HG03439 (cell line): ENCODE measurements around the gene AP4S1.
"Not testable (repeated sequence)": the region's sequence is repeated elsewhere in the genome, so short reads cannot be mapped to it uniquely, and the experiment has no call there.

ENCODE experiments used
- ATAC-seq: cut with Tn5 transposase; IDR thresholded peaks from one replicate; pipeline ENCODE4 v1.9.1; 2021; ENCODE audit warnings: mild to moderate bottlenecking, moderate library complexity; ENCODE audit not compliant: unreplicated experiment

Gene AP4S1

DNA sequence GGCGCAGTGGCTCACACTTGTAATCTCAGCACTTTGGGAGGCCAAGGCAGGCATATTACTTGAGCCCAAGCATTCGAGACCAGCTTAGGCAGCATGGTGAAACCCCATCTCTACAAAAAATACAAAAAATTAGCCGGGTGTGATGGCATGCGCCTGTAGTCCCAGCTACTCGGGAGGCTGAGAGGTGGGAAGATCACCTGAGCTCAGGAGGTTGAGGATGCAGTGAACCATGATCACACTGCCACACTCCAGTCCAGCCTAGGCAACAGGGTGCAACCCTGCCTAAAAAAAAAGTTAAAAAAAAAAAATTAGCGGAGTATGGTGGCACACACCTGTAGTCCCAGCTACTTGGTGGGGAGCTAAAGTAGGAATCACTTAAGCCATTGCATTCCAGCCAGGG lies 21.4 kb upstream of the AP4S1 start:
- ATAC-seq = not testable (repeated sequence)

DNA sequence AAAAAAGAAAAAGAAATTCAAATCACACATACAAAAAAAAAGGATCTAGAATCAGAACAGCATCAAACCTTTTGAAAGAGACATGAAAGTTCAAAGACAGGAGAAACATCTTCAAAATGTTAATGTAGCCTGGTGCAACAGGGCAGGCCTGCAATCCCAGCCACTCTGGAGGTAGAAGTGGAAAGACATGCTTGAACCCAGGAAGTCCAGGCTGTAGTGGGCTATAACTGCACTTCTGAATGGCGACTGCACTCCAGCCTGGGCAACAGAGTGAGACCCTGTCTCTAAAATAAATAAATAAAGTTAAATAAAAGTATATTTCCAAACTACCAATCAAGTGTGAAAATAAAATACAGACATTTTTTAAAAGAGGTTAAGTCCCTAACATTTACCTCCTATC lies 18.7 kb upstream of the AP4S1 start:
- ATAC-seq = no peak

DNA sequence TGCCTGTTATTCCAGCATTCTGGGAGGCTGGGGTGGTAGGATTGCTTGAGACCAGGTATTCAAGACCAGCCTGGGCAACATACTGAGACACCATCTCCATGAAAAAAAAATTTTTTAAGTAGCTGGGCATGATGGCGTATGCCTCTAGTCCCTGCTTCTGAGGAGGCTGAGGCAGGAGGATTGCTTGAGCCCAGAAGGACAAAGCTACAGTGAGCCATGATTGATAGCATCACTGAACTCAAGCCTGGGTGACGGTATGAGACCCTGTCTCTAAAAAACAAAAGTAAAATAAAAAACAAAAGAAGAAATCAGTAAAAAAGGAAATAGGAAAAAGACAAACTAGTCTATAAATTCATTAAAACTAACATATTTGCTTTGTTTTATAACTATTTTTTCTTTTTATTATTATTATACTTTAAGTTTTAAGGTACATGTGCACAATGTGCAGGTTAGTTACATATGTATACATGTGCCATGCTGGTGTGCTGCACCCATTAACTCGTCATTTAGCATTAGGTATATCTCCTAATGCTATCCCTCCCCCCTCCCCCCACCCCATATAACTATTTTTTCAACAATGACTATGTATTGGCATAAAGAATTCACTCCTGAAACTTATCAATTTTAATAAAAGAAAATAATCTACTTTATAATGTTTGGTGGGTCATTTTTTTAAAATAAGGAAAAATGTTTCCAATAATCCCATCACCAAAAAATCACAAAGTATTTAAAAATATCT lies 15.4 kb upstream of the AP4S1 start:
- ATAC-seq = no peak

DNA sequence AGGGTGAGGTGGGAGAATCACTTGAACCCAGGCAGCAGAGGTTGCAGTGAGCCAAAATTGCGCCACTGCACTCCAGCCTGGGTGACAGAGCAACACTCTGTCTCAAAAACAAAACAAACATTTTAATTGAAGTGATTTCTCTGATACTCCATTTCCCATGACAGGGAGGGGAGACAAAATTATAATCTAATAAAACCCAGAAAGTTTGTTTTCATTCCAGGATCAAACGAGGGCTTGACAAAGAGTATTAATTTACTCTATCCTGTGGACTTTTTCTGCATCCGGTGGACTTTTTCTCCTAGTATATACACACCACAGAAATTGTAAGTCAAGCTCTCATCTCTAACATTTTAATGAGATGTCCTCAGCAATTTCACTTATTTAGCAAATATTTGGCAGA lies 14.5 kb upstream of the AP4S1 start:
- no peak for ATAC-seq

DNA sequence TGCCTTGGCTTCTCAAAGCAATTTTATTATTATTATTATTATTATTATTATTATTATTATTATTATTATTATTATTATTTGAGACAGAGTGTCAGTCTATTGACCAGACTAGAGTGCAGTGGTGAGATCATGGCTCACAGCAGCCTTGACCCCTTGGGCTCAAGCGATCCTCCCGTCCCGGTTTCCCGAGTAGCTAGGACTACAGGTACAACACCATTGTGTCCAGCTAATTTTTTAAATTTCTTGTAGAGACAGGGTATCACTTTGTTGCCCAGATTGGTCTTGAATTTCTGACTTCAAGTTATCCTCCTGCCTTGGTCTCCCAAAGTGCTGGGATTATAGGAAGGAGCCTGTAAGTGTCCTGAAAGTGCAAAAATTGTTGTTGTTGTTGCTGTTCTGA lies 11.6 kb upstream of the AP4S1 start:
- no peak for ATAC-seq

DNA sequence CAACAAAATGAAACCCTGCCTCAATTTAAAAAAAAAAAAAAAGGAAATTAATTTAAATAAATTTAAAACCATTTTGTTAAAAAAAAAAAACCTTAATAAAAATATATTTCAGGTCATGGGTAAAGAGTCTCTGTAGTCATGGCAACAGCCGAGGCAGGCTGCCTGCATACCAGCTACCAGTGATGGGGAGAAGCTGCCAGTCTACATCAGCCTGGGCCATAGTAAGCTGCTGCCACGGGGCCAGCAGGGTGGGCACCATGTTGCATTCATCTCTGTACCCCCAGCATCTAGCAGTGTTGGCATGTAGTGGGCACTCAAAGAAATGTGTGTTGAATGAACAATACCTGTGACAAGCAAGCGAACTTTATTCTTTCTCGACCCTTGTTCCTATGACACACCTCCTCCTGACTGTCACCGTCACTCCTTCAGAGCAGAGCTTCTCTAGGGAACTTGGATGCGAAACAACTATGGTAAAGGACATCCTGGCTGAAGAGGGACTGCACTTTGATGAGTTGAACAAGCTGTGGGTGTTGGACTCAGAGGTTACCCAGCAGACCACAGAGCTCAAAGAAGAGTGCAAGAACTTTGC lies 7.3 kb upstream of the AP4S1 start:
- no peak for ATAC-seq

DNA sequence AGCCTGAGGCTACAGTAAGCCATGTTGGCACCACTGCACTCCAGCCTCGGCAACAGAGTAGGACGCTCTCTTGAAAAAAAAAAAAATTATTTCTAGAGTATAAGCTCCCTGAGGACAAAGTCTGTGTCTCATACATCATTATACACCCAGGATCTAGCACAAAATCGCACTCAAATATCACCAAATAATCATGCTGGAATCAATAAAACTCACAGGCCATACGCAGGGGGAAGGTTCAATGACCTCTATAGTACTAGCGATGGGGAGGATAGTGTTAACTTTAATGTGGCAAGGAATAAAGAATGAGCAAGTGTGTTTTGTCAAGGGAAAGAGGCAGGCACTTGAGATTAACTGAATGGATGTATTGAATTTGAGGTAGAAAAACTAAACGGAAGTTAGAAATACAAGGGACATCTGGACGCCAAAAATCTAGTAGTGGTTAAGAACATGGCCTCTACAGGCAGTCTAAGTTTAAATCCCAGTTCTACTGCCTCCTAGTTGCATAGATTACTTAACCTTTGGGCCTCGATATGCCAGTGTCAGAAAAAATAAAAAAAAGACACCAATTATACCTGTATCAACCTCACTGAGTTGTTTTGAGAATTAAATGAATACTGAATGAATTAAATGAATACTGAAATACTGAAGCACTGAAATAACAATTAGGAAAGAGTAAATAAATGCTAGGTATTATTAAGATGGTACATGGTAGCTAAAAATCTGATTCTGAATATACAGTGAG lies 4.4 kb upstream of the AP4S1 start:
- ATAC-seq = no peak

DNA sequence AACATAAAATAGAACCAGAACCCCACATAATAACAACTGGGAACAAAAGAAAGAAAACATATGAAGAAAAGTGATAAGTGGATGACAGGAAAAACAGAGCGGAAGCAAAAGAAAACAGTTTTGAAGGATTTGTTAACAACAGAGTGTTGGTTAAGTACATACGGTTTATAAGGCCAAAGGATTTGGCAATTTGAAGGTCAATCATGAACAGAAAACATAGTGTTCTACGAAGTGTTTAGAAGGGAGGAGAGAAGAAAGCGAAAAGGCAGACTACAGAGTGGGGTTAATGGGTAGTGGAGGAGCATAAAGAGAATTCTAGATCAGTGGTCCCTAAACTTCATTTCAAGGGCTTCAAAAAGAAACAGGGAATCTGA lies 3.9 kb upstream of the AP4S1 start:
- ATAC-seq = no peak

DNA sequence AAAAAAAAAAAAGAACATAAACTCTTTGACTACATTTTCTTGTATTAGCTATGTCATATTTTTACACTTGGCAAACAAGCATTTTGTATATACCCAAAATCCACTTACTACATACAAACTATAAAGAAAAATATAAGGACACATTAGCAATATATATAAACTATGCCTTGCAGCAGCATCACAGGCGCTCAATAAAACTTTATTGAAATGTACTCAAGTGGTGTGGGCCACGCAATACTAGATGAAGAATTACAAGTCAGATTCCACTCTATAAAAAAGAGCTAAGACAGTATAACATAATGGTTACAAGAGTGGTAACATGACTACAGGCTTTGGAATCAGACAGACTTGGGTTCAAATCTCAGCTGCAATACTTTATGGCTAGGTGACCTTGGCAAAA lies 3.1 kb upstream of the AP4S1 start:
- no peak for ATAC-seq

DNA sequence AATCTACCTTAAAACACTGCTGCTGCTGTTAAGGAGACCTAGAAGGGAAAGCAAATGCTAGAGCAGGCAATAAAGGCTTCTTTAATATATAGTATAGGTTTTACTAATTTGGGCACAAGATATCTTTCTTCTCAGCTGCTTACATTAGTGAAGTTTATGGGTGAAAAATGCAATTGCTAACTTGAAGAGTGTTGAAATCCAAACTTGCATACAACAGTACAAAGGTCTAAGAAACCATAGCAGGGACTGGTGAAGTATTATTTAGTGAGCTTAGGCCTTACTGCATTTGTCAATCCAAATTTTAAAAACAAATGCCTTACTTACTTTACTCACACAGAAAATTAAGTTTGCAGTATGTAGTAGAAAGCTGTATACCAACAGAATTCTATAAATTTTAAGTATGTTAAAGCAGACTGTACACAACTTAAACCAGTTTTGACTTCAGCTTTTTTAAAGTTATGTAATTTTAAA lies 1.4 kb upstream of the AP4S1 start:
- ATAC-seq = no peak

DNA sequence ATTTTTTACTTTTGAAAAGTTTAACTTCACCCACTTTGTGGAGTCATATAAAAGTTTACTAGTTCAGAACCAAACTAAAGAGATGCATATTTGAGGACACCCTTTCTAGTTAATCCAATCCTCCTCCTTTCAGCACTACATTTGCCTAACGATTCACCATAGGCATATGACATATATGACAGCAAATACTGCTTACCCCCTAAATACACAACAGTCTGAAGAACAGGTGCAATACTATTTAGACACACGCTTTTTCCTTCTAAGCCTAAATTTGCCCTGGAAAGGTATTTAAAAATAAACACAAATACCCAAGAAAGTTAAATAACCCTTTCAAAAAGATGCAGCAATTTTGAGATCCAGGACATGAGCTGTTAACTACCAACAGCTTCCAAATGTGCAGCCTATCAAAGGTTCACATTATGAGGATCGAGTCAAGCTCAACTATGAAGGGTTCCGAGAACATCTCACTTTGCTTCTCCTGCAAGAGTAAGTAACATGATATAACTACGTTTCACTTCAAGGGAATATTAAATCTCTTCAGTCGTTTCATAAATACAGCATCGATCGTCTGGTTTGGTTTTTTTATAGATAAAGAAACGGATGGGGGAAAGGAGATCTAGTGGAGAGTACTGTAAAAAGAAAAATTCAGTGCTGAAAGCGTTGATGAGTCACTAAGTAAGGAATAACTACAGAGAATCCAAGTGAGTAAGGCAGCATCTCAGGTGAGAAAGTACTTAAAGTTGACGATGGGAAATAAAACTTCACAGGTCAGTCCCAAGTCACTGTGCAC lies 677 bp upstream of the AP4S1 start:
- no peak for ATAC-seq

DNA sequence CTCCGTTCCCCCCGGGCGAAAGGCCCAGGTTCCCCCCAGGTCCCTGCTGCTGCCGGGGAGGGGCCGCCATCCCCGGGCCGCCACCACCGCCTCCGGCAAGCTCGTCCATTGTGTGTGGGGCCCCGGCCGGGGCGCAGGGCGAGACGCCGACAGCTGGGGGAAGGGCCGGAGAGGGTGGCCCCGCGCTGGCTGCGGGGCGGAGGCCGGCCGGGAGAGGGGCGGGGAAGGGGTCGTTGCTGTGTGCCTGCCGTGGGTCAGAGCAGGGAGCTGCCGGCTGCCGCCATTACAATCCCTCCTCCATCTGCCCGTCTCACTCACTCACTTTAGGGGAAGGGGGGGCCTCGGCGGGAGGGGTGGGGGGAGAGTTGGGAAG lies 614 bp downstream of the AP4S1 start, which contains the start of gene STRN3:
Gene STRN3, minus strand, starts transcription at position 303 of the 373 bp plus-strand sequence. Its CDS starts 194 bp downstream, at position 109.
- no peak for ATAC-seq

DNA sequence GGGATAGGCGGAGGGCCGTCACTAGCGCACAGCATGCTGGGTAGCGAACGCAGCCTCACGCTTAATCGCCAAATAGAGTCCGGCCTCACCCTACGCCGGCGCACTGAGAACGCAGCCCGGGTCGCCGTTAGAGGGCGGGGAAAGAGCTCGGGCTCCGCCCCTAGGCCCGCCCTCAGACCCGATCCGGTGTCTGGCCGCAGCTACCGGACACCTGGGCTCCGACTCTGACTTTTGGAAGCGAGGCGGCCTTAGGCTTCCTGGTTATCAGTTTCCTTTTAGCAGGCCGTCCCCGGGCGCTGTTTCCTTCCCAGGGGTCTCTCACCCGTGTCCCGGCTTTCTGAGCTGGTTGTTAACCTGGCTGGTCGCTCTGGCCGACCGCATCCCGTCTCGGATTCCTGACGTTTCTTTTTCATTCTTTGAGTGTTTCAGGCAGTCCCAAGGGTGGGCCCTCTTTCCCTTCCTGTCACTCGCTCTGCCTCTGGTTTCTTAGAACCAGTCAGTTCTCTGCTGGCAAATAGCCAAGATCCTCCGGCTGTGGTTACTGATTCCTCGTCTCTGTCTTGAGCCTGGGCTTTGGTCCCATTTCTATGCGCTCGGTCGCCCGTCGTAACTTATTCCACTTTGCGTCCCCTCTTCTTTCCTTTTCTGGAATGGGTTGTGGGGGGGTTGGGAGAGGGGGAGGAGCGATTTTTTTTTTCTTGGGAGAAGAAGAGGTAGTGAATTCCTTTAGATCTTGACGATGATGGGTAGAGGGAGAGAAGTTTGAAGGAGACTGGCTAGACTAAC lies 1.2 kb downstream of the AP4S1 start:
- peak; percentile 97 for ATAC-seq

DNA sequence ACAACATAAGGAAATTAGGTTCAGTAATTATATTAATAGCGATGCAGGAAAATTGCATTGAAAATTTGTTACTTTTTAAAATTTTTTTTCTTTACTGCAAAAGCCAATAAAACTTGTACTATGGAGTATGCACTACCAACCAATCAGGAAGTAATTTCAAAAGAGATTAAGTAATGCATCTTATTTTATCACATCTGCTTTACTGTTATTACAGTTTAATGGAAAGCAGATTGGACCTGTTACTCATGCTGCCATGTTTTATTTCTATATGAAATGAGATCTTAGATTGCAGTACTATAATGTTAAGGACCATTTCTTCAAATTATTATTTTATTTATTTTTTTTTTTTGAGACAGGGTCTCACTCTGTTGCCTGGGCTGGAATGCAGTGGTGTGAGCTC lies 2.4 kb downstream of the AP4S1 start:
- no peak for ATAC-seq

DNA sequence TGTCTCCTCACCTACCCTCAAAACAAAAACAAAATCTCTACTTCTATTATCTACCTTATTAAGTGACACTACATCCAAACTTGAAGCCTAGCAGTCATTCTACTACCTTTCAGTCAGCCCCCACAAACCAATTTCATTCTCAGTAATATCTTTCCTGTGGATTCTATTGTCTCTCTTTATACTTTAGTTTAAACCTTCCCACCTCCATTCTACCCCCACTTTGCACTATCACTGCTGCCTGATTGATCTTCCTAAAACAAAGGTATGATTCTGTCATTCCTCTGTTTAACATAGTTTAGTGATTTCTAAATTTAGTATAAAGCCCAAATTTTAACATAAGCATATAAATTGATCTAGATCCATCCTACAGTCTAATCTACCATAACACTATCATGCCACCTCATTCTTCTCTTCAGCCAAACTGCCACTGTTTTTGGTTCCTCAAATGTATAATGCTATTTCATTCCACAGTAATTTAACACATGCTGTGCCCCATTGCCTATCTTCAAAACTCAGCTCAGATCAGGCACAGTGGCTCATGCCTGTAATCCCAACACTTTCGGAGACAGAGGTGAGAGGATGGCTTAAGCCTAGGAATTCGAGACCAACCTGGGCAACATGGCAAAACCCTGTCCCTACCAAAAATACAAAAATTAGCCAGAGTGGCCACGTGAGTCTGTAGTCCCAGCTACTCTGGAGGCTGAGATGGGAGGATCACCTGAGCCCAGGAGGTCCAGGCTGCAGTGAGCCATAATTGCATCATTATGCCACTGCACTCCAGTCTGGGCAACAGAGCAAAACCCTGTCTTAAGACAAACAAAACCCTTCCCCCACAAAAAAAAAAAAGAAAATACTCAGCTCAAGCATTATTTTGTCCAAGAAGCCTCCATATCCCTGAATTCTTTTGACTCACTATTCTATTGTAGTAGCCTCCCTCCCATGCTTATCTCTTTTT lies 3.8 kb downstream of the AP4S1 start:
- no peak for ATAC-seq

DNA sequence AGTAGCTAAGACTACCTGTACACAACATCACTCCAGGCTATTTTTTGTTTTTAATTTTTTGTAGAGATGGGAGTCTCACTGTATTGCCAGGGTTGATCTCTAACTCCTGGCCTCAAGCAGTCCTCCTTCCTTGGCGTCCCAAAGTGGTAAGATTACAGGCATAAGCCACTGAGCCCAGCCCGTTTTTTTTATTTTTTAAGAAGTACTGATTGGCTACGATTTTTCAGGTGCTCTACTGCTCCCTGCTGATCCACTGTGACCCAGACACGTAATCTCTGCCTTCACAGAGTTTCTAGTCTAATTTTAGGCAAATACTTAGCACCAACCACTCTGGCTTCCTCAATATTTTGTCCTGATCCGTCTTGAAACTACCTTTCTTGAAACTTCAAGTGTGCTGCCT lies 5.0 kb downstream of the AP4S1 start:
- ATAC-seq = no peak

DNA sequence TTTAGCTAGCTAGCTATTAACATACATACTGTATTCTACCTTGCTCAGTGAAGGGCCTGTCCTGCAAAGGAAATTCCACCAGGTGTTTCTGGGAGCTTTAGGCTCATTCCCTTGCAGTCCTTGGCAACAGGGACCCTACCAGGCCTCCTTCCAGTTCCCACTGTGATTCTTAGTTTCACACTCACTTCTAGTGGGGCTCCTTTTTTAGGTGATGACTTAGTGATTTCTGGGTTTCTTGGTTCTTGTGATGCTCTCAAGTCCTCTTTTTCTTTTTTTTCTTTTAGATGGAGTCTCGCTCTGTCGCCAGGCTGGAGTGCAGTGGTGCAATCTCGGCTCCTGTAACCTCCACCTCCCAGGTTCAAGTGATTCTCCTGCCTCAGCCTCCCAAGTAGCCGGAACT lies 11.1 kb downstream of the AP4S1 start:
- no peak for ATAC-seq

DNA sequence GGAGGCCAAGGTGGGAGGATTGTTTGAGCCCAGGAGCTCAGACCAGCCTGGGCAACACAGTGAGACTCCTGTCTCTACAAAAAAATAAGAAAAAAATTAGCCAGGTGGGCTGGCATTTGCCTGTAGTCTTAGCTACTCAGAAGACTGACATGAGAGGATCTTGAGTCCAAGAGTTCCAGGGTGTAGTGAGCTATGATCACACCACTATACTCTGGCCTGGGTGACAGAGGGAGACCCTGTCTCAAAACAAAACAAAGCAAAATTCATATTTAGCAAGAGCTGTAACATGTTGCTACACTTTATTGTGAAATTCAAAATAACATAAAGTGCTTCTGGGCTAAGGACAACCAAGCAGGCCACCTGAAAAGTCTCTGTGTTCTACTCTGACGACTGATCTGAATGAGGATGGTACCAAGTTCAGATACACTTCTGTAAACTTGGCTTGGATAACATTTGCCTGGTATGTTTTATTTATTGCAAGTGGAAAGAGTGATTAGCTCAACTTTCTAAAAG lies 12.3 kb downstream of the AP4S1 start:
- no peak for ATAC-seq

DNA sequence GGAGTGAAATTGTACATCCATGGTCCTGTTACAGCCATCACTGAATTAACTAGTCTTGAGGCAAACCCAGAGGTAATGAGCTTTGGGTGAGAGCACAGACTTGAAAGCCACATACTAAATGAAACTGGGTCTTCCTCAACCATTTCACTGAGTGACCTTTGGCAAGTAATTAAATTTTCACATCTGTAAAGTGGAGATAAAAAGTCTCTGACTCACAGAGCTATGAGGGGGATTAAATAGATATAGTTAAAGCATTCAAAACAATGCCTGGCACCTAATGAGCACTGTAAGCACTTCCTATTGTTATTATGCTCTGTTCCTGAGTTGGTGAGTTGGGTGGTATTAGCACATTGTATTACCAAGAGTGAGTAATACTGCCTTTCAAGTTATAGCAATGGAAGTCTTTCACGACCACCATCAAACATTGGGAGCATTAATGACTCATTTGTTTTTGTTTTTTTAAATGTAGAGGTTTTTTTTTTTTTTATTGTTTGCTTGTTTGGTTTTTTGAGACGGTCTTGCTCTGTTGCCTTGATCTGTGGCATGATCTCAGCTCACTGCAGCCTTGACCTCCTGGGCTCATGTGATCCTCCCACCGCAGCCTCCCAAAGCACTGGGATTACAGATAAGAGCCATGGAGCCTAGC lies 13.2 kb downstream of the AP4S1 start:
- ATAC-seq = no peak
